ENCODE measurements around the gene KIF26B. TPM values are rescaled to one million over a fixed set of nuclear protein-coding genes. Genes with fewer than 3 reads are reported as not detected.

KIF26B gene
- total RNA-seq, 1 experiment from 2014 or later, result 1.2 TPM

DNA sequence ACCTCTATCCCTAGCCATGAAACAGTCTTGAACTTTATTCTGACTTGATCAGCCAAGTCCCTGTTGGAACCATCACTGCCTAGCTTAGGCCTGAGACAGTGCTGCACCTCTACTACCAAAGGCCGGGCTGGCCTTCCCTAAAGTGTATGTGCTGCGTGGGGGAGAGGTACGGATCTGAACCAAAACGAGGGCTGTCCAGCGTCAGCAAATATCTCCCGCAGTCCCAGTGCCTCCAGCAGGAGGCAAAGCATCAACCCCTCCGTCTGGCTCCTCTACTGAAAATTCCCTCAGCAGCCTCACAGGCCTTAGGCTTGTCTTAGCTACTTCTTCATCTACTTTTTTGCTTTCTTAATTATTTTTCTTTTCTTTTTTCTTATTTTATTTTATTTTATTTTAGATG is 33.3 kb upstream of the KIF26B start:
- ATAC-seq (peak; percentile 78), DNase-seq (ENCODE audit: low spot score) (no peak)
- CTCF ChIA-PET, result interaction anchor here (1.1 to 2.4 kb wide), 4 partner anchors 10 to 260 kb away, joined by 3 to 7 read pairs (median 4); partner anchors contain the start of gene KIF26B
- no peak for TF ChIP-seq CREB1 (CRISPR knock-in tag; IDR thresholded peaks at IDR 0.05)
- TF ChIP-seq USF1 (CRISPR knock-in tag; IDR thresholded peaks at IDR 0.05), result no peak
- TF ChIP-seq CBFB (CRISPR knock-in tag; IDR thresholded peaks at IDR 0.05; ENCODE audit: low read depth), result no peak
- TF ChIP-seq RELA (CRISPR knock-in tag; IDR thresholded peaks at IDR 0.05; ENCODE audit: borderline replicate concordance), result no peak
- TF ChIP-seq, protein P1, sequence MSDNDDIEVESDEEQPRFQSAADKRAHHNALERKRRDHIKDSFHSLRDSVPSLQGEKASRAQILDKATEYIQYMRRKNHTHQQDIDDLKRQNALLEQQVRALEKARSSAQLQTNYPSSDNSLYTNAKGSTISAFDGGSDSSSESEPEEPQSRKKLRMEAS (CRISPR knock-in tag; IDR thresholded peaks at IDR 0.05), result no peak
- TF ChIP-seq FOXP1 (CRISPR knock-in tag; IDR thresholded peaks at IDR 0.05; ENCODE audit: borderline replicate concordance), result no peak
- no peak for TF ChIP-seq TEAD1 (CRISPR knock-in tag; IDR thresholded peaks at IDR 0.05)
- no peak for TF ChIP-seq TP53 (CRISPR knock-in tag; IDR thresholded peaks at IDR 0.05)
- TF ChIP-seq FOXK1 (CRISPR knock-in tag; IDR thresholded peaks at IDR 0.05), result no peak
- TF ChIP-seq ATF2 (CRISPR knock-in tag; IDR thresholded peaks at IDR 0.05; ENCODE audit: borderline replicate concordance, low read depth), result no peak
- no peak for TF ChIP-seq ZNF423 (CRISPR knock-in tag; IDR thresholded peaks at IDR 0.05)
- Mint-ChIP-seq H3K27ac (no peak overlapping the region), H3K9me3 (no peaks in the 10 kb centered on the region), H3K36me3 (no peaks in the 10 kb centered on the region), H3K27me3 (ENCODE audit: low read depth) (no peaks in the 10 kb centered on the region), H3K4me1 (peaks cover 14% of the 10 kb centered on the region), H3K4me3 (no peak overlapping the region)
- POLR2A ChIA-PET, result no interaction called here

DNA sequence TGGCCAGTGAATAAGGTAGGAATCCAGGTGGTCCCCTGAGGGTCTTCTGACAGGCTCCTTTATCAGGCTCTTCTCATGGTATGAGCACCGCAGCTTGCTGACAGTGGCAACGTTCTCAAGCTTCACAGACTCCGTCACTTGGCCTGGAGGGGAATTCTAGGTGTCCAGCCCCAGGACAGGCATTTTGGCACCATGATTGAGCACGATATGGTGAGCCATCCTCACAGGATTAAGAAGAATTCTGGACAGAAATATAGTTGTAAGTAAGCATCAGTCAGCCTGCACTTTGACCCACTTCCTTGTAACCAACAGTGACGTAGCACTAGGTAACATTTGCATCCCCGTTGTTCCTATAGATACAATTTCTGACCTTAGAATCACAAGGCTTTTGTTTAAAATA is 30.5 kb upstream of the KIF26B start:
- ChIA-PET POLR2A (no interaction called here), CTCF (no interaction called here)
- DNase-seq (ENCODE audit: low spot score) (no peak), ATAC-seq (no peak)
- Mint-ChIP-seq H3K36me3 (no peaks in the 10 kb centered on the region), H3K27ac (peak overlapping the region; percentile 27; the same call in 1 of the 2 replicates), H3K4me3 (no peak overlapping the region), H3K9me3 (no peaks in the 10 kb centered on the region), H3K27me3 (ENCODE audit: low read depth) (no peaks in the 10 kb centered on the region), H3K4me1 (peaks cover 18% of the 10 kb centered on the region)
- no peak for TF ChIP-seq USF1 (CRISPR knock-in tag; IDR thresholded peaks at IDR 0.05)

DNA sequence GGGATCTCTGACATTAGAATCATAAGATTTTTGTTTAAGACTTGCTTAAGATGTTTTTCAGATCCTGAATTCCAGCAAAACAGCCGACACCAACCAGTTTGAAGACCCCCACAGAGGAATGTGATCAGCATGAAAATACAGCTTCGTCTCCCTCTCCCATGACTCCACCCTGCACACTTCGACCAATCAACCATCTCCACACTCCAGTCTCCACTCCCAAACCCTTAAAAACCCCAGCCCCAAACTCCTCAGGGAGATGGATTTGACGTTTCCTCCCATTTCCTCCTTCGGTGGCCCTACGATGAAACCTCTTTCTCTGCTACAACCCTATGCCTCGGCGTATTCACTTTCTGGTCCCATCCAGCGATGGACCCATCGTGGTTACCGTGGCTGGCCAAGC is 30.1 kb upstream of the KIF26B start:
- peak overlapping the region; percentile 27; the same call in 1 of the 2 replicates for H3K27ac Mint-ChIP-seq
- CTCF ChIA-PET, result no interaction called here
- no peaks in the 10 kb centered on the region for H3K9me3 Mint-ChIP-seq
- TF ChIP-seq NFATC4 (CRISPR knock-in tag; IDR thresholded peaks at IDR 0.05) (no peak), ATF1 (CRISPR knock-in tag; IDR thresholded peaks at IDR 0.05) (no peak), USF1 (CRISPR knock-in tag; IDR thresholded peaks at IDR 0.05) (no peak), NFE2L1 (CRISPR knock-in tag; IDR thresholded peaks at IDR 0.05) (no peak), NFYB (CRISPR knock-in tag; conservative IDR thresholded peaks at IDR 0.05; ENCODE audit: low read depth) (no peak), ZNF532 (CRISPR knock-in tag; IDR thresholded peaks at IDR 0.05; ENCODE audit: borderline replicate concordance) (no peak), SOX15 (CRISPR knock-in tag; IDR thresholded peaks at IDR 0.05) (no peak), CREB1 (CRISPR knock-in tag; IDR thresholded peaks at IDR 0.05) (no peak), E2F1 (CRISPR knock-in tag; IDR thresholded peaks at IDR 0.05) (no peak)
- TF ChIP-seq, protein P1 (CRISPR knock-in tag; IDR thresholded peaks at IDR 0.05), result no peak
- TF ChIP-seq, protein P2, sequence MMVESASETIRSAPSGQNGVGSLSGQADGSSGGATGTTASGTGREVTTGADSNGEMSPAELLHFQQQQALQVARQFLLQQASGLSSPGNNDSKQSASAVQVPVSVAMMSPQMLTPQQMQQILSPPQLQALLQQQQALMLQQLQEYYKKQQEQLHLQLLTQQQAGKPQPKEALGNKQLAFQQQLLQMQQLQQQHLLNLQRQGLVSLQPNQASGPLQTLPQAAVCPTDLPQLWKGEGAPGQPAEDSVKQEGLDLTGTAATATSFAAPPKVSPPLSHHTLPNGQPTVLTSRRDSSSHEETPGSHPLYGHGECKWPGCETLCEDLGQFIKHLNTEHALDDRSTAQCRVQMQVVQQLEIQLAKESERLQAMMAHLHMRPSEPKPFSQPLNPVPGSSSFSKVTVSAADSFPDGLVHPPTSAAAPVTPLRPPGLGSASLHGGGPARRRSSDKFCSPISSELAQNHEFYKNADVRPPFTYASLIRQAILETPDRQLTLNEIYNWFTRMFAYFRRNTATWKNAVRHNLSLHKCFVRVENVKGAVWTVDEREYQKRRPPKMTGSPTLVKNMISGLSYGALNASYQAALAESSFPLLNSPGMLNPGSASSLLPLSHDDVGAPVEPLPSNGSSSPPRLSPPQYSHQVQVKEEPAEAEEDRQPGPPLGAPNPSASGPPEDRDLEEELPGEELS (CRISPR knock-in tag; IDR thresholded peaks at IDR 0.05), result no peak
- H3K4me3 Mint-ChIP-seq, result no peak overlapping the region
- no peaks in the 10 kb centered on the region for H3K36me3 Mint-ChIP-seq
- peak; percentile 82 for ATAC-seq
- no peak for DNase-seq (ENCODE audit: low spot score)
- POLR2A ChIA-PET, result no interaction called here
- H3K27me3 Mint-ChIP-seq (ENCODE audit: low read depth), result no peaks in the 10 kb centered on the region
- H3K4me1 Mint-ChIP-seq, result peaks cover 18% of the 10 kb centered on the region
